Fibroblast of skin of left biceps (primary cell): ENCODE results near the gene AFDN.

Experiments
- DNase-seq, 2 experiments: peaks; one replicate each; pipeline ENCODE4 v3.0.0-alpha.2; 2013; ENCODE audit warnings: low read depth in 2 of 2

The AFDN gene

GRCh38 chr6:167917551-167918154 lies 90.9 kb downstream of the AFDN start:
- no peak for DNase-seq

- DNase-seq = no peak
Observed at GRCh38 chr6:167918548-167919278, 92.0 kb downstream of the AFDN start.

- no peak for DNase-seq
Observed at GRCh38 chr6:167919349-167919748, 92.6 kb downstream of the AFDN start.

GRCh38 chr6:167920165-167920564 lies 93.5 kb downstream of the AFDN start:
- DNase-seq = no peak

GRCh38 chr6:167921831-167922230 lies 95.1 kb downstream of the AFDN start:
- no peak for DNase-seq

GRCh38 chr6:167925026-167925425 lies 98.3 kb downstream of the AFDN start:
- DNase-seq = peak; percentile 26

GRCh38 chr6:167927246-167927645 lies 100.5 kb downstream of the AFDN start:
- no peak for DNase-seq

- DNase-seq = no peak
Observed at GRCh38 chr6:167928111-167928510, 101.4 kb downstream of the AFDN start.

GRCh38 chr6:167930295-167930694 lies 103.6 kb downstream of the AFDN start:
- DNase-seq = no peak

- peak; percentile 5 to 16 for DNase-seq
Observed at GRCh38 chr6:167932468-167933276, 106.0 kb downstream of the AFDN start.

- no peak for DNase-seq
Observed at GRCh38 chr6:167933290-167933689, 106.6 kb downstream of the AFDN start.

GRCh38 chr6:167933847-167934246 lies 107.1 kb downstream of the AFDN start:
- DNase-seq = no peak

- no peak for DNase-seq
Observed at GRCh38 chr6:167934426-167934864, 107.7 kb downstream of the AFDN start.

GRCh38 chr6:167936051-167936450 lies 109.3 kb downstream of the AFDN start:
- no peak for DNase-seq

GRCh38 chr6:167937301-167937700 lies 110.6 kb downstream of the AFDN start:
- no peak for DNase-seq

- no peak for DNase-seq
Observed at GRCh38 chr6:167937948-167938911, 111.5 kb downstream of the AFDN start.

GRCh38 chr6:167941822-167942221 lies 115.1 kb downstream of the AFDN start:
- DNase-seq = no peak

GRCh38 chr6:167944130-167944529 lies 117.4 kb downstream of the AFDN start:
- DNase-seq = no peak

GRCh38 chr6:167946007-167946406 lies 119.3 kb downstream of the AFDN start:
- no peak for DNase-seq

GRCh38 chr6:167946604-167947003 lies 119.9 kb downstream of the AFDN start:
- DNase-seq = no peak

GRCh38 chr6:167947716-167948115 lies 121.0 kb downstream of the AFDN start:
- DNase-seq = no peak
